ENCODE data around the gene ZBTB11.

DNA sequence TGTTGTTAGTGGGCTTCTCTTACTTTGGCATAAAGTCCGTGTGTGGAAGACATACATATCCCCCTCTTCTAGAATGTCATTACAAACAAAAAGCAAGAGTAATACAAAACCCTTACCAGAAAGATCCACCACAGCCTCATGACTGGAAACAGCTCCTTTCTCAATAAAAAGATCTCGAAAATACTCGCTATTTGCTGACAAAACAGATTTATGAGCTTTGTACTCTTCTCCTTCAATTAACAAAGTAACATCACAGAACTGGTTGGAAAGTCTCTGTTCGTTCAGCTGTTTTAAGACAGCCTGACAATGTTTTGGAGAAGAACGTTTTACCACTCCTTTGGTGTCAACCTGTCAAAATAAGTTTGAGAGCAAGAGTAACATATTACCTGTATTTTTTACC lies 5.9 kb downstream of the ZBTB11 start:
- TF ChIP-seq, protein P1, sequence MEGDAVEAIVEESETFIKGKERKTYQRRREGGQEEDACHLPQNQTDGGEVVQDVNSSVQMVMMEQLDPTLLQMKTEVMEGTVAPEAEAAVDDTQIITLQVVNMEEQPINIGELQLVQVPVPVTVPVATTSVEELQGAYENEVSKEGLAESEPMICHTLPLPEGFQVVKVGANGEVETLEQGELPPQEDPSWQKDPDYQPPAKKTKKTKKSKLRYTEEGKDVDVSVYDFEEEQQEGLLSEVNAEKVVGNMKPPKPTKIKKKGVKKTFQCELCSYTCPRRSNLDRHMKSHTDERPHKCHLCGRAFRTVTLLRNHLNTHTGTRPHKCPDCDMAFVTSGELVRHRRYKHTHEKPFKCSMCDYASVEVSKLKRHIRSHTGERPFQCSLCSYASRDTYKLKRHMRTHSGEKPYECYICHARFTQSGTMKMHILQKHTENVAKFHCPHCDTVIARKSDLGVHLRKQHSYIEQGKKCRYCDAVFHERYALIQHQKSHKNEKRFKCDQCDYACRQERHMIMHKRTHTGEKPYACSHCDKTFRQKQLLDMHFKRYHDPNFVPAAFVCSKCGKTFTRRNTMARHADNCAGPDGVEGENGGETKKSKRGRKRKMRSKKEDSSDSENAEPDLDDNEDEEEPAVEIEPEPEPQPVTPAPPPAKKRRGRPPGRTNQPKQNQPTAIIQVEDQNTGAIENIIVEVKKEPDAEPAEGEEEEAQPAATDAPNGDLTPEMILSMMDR (IDR thresholded peaks at IDR 0.05): no peak
- TF ChIP-seq POLR2A (IDR thresholded peaks at IDR 0.05): no peak
